Adrenal gland (tissue), 5 donors: ENCODE data around the gene ETV6.

Source experiments
- CTCF ChIP-seq, 6 experiments: fragments of 450-650 bp in 4 of 6; fragments of 200-600 bp in 2 of 6; sonication (generic) in 1 of 6; IDR thresholded peaks; 1 replicate in 5 of 6; 2 replicates in 1 of 6; pipeline versions ENCODE4 v1.5.1 to v1.8.0; 2016 to 2021; ENCODE audit warnings: antibody characterized with exemption in 6 of 6, mild to moderate bottlenecking in 2 of 6, moderate library complexity in 1 of 6
- POLR2A ChIP-seq, 2 donors: fragments of 450-650 bp; IDR thresholded peaks; one replicate each; pipeline ENCODE4 v1.6.1; 2017; ENCODE audit warnings: antibody characterized with exemption in 2 of 2, mild to moderate bottlenecking in 2 of 2, moderate library complexity in 1 of 2
- donor health status: DM: no; HTN: no; CAD: no.

GRCh38 chr12:11812241-11812585 lies 162.7 kb downstream of the ETV6 start:
- no peak for TF ChIP-seq CTCF (IDR thresholded peaks at IDR 0.05)
- no peak for TF ChIP-seq POLR2A (IDR thresholded peaks at IDR 0.05)
